Measurements from ENCODE around the gene TP63.

DNA sequence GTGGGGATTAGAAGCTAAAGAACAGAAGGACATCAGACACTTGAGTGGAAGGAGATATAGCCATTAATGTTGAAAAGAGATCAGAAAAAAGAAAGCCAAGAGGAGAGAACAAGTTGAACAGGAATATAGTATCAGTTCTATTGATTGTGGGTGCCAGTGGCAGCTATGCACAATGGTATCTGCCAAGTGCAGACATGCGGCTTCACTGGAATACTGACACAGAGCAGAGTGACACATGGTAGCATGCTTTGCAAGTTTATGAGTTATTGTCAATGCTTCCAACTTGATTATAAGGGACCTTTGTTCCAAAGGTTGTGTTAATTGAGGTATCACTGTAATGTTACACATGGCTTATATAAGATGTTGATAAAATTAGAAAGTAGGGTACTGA, 42.0 kb upstream of the TP63 start:
- TF ChIP-seq, protein P1, sequence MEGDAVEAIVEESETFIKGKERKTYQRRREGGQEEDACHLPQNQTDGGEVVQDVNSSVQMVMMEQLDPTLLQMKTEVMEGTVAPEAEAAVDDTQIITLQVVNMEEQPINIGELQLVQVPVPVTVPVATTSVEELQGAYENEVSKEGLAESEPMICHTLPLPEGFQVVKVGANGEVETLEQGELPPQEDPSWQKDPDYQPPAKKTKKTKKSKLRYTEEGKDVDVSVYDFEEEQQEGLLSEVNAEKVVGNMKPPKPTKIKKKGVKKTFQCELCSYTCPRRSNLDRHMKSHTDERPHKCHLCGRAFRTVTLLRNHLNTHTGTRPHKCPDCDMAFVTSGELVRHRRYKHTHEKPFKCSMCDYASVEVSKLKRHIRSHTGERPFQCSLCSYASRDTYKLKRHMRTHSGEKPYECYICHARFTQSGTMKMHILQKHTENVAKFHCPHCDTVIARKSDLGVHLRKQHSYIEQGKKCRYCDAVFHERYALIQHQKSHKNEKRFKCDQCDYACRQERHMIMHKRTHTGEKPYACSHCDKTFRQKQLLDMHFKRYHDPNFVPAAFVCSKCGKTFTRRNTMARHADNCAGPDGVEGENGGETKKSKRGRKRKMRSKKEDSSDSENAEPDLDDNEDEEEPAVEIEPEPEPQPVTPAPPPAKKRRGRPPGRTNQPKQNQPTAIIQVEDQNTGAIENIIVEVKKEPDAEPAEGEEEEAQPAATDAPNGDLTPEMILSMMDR (IDR thresholded peaks at IDR 0.05; ENCODE audit: low read depth, low read length) = no peak
- TF ChIP-seq POLR2A (IDR thresholded peaks at IDR 0.05; ENCODE audit: extremely low read depth, insufficient read length) = no peak
- TF ChIP-seq, protein P2, sequence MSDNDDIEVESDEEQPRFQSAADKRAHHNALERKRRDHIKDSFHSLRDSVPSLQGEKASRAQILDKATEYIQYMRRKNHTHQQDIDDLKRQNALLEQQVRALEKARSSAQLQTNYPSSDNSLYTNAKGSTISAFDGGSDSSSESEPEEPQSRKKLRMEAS (IDR thresholded peaks at IDR 0.05; ENCODE audit: low read depth, low read length) = no peak
